Nephron progenitor cell (in vitro differentiated cells): ENCODE results near the gene ITGB2.

Source experiments
- DNase-seq: peaks from one replicate; pipeline ENCODE4 v3.0.0; 2021
- H3K27ac Mint-ChIP-seq: 2 replicates; pipeline ENCODE4 v1.8.0; 2021; ENCODE audit warnings: mild to moderate bottlenecking, moderate library complexity, mixed read lengths
- H3K27me3 Mint-ChIP-seq: 2 replicates; pipeline ENCODE4 v1.8.0; 2021; ENCODE audit warnings: mild to moderate bottlenecking, low read depth, mixed read lengths; ENCODE audit not compliant: poor library complexity
- H3K36me3 Mint-ChIP-seq: 2 replicates; pipeline ENCODE4 v1.8.0; 2021; ENCODE audit warnings: low read depth, mixed read lengths
- H3K4me1 Mint-ChIP-seq: 2 replicates; pipeline ENCODE4 v1.8.0; 2021; ENCODE audit warnings: mixed read lengths
- H3K4me3 Mint-ChIP-seq: 2 replicates; pipeline ENCODE4 v1.8.0; 2021; ENCODE audit warnings: mild to moderate bottlenecking, moderate library complexity, mixed read lengths
- H3K9me3 Mint-ChIP-seq: 2 replicates; pipeline ENCODE4 v1.8.0; 2021; ENCODE audit warnings: mild to moderate bottlenecking, moderate library complexity, mixed read lengths
- TF ChIP-seq, protein P1 (sequence below): fragments of 200-600 bp; sonication (generic); IDR thresholded peaks from 2 replicates; pipeline ENCODE4 v1.5.0; 2021; ENCODE audit warnings: antibody characterized with exemption

ITGB2 gene

DNA sequence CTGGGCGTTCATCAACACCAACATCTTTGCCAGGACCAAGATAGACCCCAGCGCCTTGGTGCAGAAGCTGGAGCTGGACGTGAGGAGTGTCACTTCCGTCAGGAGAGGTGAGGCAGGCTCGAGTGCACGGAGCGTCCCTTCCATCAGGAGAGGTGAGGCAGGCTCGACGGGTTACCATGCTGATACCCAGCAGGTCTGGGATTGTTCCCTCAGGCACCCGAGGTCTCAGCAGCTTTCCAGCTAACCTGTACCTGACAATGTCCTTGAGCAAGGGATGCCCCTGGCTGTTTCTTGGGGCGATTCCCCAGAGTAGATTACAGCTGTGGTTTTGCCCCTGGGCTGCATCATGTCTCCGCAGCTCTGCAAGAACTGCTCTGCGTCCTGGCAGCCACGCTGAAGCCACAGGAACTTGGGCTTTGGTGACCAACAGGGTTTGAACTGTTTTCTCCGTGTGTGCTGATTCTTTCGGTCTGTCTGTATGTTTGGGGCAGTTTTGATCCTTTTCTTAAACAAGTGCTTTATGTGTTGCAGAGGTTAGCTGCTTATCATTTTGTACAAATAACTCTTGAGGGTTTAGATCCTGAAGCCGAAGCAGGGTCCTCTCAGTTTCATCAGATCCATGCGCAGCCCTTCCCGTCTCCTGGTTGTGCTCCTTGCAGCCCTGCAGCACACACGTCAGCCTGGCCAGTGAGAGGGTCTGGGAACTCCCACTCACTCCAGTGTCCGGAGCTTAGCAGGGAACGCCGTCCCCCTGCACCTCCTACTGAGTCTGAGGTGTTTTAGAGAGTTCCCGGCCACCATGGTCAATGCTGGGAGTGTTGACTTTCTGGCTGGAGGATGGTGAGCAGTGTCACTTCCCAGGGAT, 23.2 kb upstream of the ITGB2 start:
- peaks cover 28% of the 10 kb centered on the region for H3K4me1 Mint-ChIP-seq
- TF ChIP-seq, protein P1, sequence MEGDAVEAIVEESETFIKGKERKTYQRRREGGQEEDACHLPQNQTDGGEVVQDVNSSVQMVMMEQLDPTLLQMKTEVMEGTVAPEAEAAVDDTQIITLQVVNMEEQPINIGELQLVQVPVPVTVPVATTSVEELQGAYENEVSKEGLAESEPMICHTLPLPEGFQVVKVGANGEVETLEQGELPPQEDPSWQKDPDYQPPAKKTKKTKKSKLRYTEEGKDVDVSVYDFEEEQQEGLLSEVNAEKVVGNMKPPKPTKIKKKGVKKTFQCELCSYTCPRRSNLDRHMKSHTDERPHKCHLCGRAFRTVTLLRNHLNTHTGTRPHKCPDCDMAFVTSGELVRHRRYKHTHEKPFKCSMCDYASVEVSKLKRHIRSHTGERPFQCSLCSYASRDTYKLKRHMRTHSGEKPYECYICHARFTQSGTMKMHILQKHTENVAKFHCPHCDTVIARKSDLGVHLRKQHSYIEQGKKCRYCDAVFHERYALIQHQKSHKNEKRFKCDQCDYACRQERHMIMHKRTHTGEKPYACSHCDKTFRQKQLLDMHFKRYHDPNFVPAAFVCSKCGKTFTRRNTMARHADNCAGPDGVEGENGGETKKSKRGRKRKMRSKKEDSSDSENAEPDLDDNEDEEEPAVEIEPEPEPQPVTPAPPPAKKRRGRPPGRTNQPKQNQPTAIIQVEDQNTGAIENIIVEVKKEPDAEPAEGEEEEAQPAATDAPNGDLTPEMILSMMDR, result no peak
- peaks cover 3% of the 10 kb centered on the region for H3K27me3 Mint-ChIP-seq
- H3K9me3 Mint-ChIP-seq, result no peaks in the 10 kb centered on the region
- no peak overlapping the region for H3K27ac Mint-ChIP-seq
- no peak overlapping the region for H3K4me3 Mint-ChIP-seq
- no peak for DNase-seq
- H3K36me3 Mint-ChIP-seq, result peaks cover 26% of the 10 kb centered on the region

DNA sequence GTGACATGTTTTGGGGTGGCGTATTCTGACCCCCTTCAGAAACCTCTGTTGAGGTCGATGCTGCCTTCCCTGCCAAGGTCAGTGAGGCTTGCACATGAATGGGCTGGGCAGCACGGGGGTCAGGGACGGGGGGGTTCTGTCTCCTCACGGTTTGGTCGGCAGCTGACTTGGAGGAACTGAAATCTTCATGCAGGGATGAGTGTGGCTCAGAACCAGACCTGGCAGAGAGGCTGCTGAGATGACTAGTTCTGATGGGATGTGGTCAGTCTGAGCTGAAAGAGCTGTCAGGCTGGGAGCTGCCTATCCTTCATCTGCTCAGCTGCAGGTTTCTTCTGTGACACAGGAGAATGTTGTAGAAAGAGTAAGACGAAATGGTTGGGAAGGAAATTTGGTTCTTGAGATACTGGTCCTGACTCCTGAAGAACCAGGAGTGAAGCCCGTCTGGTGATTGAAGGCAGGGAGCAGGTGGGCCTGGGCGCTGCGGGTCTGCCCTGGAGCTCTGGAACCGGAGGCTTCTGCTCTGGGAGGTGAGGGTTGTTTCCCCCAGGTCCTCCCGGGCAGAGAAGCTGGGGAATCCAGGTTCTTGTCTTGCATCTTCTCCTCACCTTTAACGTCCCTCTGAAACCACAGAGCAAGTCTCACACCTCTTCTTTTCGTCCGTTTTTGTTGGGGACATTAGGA, 22.4 kb upstream of the ITGB2 start:
- Mint-ChIP-seq H3K9me3 (no peaks in the 10 kb centered on the region), H3K27ac (no peak overlapping the region), H3K4me3 (no peak overlapping the region), H3K27me3 (peaks cover 3% of the 10 kb centered on the region), H3K4me1 (peaks cover 29% of the 10 kb centered on the region), H3K36me3 (peaks cover 26% of the 10 kb centered on the region)
- no peak for DNase-seq
- TF ChIP-seq, protein P1, result no peak

DNA sequence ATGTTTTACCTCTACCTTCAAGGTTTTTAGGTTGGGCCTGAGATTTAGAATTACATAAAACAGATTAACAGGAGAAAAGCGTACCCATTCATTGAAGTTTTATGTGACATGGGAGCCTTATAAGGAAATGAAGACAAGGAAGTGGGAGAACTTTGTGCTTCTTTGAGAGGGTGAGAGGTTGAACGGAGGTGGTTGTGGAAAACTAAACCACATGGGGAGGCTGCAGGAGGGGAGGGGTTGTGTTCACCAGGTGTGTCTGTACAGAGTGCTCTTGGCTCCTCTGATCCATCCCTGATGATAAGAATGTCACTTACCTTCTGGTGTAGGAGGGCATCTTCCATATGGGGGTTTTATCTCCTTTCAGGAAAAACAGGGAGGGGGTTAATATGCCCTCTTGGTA, 21.9 kb upstream of the ITGB2 start:
- H3K27ac Mint-ChIP-seq, result no peak overlapping the region
- H3K4me3 Mint-ChIP-seq, result no peak overlapping the region
- peaks cover 29% of the 10 kb centered on the region for H3K4me1 Mint-ChIP-seq
- H3K27me3 Mint-ChIP-seq, result peaks cover 3% of the 10 kb centered on the region
- H3K36me3 Mint-ChIP-seq, result peaks cover 26% of the 10 kb centered on the region
- H3K9me3 Mint-ChIP-seq, result no peaks in the 10 kb centered on the region
- no peak for DNase-seq
- TF ChIP-seq, protein P1, result no peak

DNA sequence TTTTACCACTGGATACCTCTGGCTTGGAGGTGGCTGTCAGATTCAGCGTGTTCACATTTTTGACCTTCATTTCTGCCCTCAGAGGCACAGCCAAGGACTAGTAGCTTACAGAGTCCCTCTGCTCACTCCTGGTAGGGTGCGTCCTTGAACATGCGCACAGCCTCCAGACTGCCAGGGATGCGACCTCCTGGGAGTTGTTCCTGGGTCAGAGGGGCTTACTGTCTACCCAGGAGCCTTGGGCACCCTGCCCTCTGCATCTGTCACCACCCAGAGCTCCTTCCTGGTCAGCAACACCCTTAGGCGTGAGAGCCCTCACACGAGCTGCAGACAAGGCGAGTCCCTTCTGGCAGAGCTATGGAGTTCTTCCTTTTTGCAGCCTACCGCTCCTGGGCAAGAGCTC, 20.9 kb upstream of the ITGB2 start:
- H3K27me3 Mint-ChIP-seq, result peaks cover 8% of the 10 kb centered on the region
- H3K4me3 Mint-ChIP-seq, result peak overlapping the region; percentile 93
- DNase-seq, result no peak
- H3K9me3 Mint-ChIP-seq, result no peaks in the 10 kb centered on the region
- H3K27ac Mint-ChIP-seq, result peak overlapping the region; percentile 36
- TF ChIP-seq, protein P1, result no peak
- peaks cover 26% of the 10 kb centered on the region for H3K36me3 Mint-ChIP-seq
- H3K4me1 Mint-ChIP-seq, result peaks cover 29% of the 10 kb centered on the region

DNA sequence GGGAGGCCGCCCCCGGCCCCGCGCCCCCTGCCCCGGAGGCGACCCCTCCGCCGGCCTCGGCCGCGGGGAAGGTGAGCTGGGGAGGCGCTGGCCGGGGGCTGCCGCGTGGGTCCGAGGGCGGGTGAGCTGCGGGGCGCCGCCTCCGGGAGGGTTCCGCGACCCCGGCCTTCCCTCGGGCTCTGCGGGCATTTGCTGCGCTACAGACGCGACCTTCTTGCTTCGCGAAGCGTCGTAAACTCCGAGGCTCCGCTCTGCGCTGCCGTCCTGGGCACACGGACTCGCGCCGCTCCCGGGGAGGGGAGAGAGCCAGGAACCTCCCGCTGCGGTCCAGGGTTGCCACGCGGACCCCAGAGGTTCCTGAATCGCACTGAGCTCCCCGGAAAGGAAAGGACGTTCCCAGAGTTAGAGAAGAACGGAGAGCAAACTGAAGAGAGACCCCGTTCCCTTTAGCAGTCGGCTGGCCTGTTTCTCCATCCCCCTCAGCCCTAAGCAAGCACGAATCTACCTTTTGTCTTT, 19.5 kb upstream of the ITGB2 start:
- Mint-ChIP-seq H3K36me3 (peaks cover 16% of the 10 kb centered on the region), H3K27ac (peak overlapping the region; percentile 18), H3K27me3 (peaks cover 13% of the 10 kb centered on the region), H3K9me3 (no peaks in the 10 kb centered on the region), H3K4me1 (peaks cover 29% of the 10 kb centered on the region), H3K4me3 (peak overlapping the region; percentile 93)
- no peak for DNase-seq
- TF ChIP-seq, protein P1, result no peak
